ENCODE results near the gene TKTL1. TPM values are rescaled to one million over a fixed set of nuclear protein-coding genes. Genes with fewer than 3 reads are reported as not detected.
A peak's percentile ranks its signal among the peaks of the same experiment; 100 is the strongest.

The TKTL1 gene
- total RNA-seq, 4 donors from 2014 or later: 0.24 to 0.51 (median 0.34) TPM; not detected in 1

DNA sequence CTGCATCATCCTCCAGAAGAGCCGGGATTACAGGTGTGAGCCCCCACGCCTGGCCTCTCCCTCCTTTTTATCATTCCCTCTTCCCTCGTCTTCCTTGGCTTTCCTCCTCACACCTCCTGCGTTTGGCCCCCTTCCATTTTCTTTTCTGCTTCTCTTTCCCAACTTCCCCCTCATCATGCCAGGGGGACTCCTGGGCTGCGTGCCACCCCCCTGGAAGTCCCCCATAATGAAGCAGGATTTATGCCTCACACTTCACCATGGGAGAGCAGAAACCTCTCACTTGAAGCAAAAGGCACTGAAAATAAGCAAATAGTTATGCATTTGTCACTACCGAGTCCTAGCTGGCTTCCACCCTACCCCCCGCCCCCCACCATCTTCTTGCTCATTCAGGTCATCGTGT, 7.9 kb downstream of the TKTL1 start:
- no peak for DNase-seq (ENCODE audit: low spot score in 2 of 2)
- Histone ChIP-seq H3K4me3 (no peak overlapping the region), H3K36me3 (no peaks in the 10 kb centered on the region), H3K9me3 (no peaks in the 10 kb centered on the region), H3K27ac (no peak overlapping the region), H3K27me3 (no peaks in the 10 kb centered on the region), H3K4me1 (no peaks in the 10 kb centered on the region)
- TF ChIP-seq POLR2A (IDR thresholded peaks at IDR 0.05) (no peak), POLR2AphosphoS5 (IDR thresholded peaks at IDR 0.05) (no peak), EP300 (IDR thresholded peaks at IDR 0.05) (no peak)
- TF ChIP-seq, protein P1, sequence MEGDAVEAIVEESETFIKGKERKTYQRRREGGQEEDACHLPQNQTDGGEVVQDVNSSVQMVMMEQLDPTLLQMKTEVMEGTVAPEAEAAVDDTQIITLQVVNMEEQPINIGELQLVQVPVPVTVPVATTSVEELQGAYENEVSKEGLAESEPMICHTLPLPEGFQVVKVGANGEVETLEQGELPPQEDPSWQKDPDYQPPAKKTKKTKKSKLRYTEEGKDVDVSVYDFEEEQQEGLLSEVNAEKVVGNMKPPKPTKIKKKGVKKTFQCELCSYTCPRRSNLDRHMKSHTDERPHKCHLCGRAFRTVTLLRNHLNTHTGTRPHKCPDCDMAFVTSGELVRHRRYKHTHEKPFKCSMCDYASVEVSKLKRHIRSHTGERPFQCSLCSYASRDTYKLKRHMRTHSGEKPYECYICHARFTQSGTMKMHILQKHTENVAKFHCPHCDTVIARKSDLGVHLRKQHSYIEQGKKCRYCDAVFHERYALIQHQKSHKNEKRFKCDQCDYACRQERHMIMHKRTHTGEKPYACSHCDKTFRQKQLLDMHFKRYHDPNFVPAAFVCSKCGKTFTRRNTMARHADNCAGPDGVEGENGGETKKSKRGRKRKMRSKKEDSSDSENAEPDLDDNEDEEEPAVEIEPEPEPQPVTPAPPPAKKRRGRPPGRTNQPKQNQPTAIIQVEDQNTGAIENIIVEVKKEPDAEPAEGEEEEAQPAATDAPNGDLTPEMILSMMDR (IDR thresholded peaks at IDR 0.05): no peak
- 75% methylated on average over 8 of the region's 8 CpGs for WGBS

- no peak for DNase-seq (ENCODE audit: low spot score in 2 of 2)
- Histone ChIP-seq H3K36me3 (no peaks in the 10 kb centered on the region), H3K4me3 (no peak overlapping the region), H3K27ac (peak overlapping the region; percentile 38), H3K9me3 (no peaks in the 10 kb centered on the region), H3K27me3 (no peaks in the 10 kb centered on the region), H3K4me1 (no peaks in the 10 kb centered on the region)
- TF ChIP-seq POLR2AphosphoS5 (IDR thresholded peaks at IDR 0.05) (no peak), POLR2A (IDR thresholded peaks at IDR 0.05) (no peak), EP300 (IDR thresholded peaks at IDR 0.05) (no peak)
- TF ChIP-seq, protein P1 (IDR thresholded peaks at IDR 0.05): no peak
- WGBS: 95% methylated on average over 10 of the region's 10 CpGs
These were observed 9.3 kb downstream of the TKTL1 start for GRCh38 chrX:154304846-154305245.

DNA sequence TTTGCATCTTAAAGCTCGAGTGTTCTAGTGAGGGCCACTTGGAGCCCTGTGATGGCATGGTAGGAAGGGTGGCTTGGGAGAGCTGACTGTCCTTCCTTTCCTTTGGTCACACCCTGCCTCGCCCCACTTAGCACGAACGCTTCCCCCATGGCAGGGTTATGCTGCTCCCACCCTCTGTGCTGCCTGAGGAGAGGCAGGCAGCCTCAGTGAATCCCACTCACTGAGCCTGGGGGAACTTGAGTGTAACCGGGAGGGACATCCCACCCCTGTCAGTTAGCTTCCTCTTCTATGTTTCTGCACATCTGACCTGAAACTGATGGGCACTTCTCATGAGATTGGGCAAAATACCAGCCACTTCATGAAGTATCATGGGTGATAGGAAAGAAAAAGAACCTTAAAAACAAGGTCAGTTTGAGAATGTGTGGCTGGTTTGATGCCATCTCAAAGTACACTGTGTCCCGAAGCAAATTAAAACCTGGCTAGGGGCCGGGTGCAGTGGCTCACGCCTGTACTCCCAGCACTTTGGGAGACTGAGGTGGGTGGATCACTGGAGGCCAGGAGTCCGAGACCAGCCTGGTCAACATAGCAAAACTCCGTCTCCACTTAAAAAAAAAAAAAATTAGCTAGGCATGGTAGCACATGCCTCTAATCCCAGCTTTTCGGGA, 10.1 kb downstream of the TKTL1 start:
- Histone ChIP-seq H3K4me1 (no peaks in the 10 kb centered on the region), H3K36me3 (no peaks in the 10 kb centered on the region), H3K27me3 (no peaks in the 10 kb centered on the region), H3K4me3 (no peak overlapping the region), H3K27ac (peak overlapping the region; percentile 38), H3K9me3 (no peaks in the 10 kb centered on the region)
- TF ChIP-seq, protein P1 (IDR thresholded peaks at IDR 0.05): no peak
- no peak for TF ChIP-seq EP300 (IDR thresholded peaks at IDR 0.05)
- TF ChIP-seq POLR2A (IDR thresholded peaks at IDR 0.05): no peak
- TF ChIP-seq POLR2AphosphoS5 (IDR thresholded peaks at IDR 0.05): no peak
- no peak for DNase-seq (ENCODE audit: low spot score in 2 of 2)
- WGBS: 83% methylated on average over 11 of the region's 11 CpGs

DNA sequence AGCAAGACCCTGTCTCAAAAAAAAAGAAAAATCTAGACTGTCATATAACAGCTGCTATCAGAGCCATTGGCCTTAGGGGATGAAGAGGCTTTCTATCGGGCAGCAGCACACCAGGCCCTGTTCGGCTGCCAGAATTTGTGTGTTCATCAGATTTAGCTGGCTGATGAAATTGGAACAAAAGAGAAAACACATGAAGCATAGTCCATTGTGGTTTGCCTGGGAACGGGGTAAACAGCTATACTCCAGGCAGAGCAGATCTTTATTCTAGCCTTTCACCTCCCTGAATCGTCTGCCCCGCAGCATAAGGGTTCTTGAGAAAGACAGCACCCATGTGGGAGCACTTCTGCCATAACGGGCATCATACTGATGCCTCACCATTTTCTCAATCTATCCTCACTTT, 11.6 kb downstream of the TKTL1 start:
- Histone ChIP-seq H3K9me3 (no peaks in the 10 kb centered on the region), H3K27me3 (no peaks in the 10 kb centered on the region), H3K4me3 (no peak overlapping the region), H3K27ac (no peak overlapping the region), H3K4me1 (no peaks in the 10 kb centered on the region), H3K36me3 (no peaks in the 10 kb centered on the region)
- TF ChIP-seq POLR2A (IDR thresholded peaks at IDR 0.05) (no peak), POLR2AphosphoS5 (IDR thresholded peaks at IDR 0.05) (no peak), EP300 (IDR thresholded peaks at IDR 0.05) (no peak)
- TF ChIP-seq, protein P1 (IDR thresholded peaks at IDR 0.05): no peak
- no peak for DNase-seq (ENCODE audit: low spot score in 2 of 2)
- 84% methylated on average over 6 of the region's 6 CpGs for WGBS

DNA sequence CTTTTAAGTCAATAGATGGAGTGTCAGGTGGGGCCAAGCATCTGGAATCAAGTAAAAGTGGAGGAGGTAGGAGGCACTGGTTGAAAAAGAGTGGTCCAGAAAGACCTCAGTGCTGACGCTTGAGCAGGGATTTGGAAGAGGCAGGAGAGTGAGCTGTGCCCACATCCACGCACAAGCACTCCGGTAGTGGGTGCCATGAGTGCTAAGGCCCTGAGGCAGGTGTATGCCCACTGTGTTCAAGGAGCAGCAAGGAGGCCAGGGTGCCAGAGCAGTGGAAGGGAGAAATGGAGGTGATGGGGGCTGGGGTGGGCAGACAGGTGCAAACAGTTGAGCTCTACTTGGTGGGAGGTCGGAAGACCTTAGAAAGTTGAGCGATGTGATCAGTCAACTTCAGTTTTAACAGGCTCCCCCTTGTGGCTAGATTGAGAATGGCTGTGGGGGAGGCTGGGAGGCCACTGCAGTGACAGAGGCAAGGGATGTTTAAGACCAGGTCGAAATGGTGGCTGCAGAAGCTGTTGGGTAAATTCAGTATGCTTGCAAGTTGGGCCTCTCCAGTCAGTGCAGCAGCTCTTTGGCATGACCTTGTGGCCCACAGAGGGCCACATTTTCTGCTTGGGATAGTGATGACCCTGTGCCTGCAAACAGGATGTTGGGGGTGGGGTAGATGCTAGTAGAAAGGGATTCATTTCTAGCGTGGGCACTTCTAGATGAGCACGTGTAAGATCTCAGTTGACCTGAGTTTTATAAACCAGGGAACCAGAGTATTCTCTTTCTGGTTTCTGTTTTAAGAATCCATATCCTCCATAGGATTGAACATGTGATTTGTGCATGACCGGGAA, 12.7 kb downstream of the TKTL1 start:
- DNase-seq (ENCODE audit: low spot score in 2 of 2): peak; percentile 78
- WGBS: 62% methylated on average over 9 of the region's 9 CpGs
- Histone ChIP-seq H3K9me3 (no peaks in the 10 kb centered on the region), H3K4me1 (no peaks in the 10 kb centered on the region), H3K27me3 (no peaks in the 10 kb centered on the region), H3K36me3 (no peaks in the 10 kb centered on the region), H3K4me3 (no peak overlapping the region), H3K27ac (no peak overlapping the region)
- TF ChIP-seq, protein P1 (IDR thresholded peaks at IDR 0.05): peak; percentile 57 to 58
- TF ChIP-seq EP300 (IDR thresholded peaks at IDR 0.05): no peak
